ENCODE results near the gene TMX1.
A peak's percentile ranks its signal among the peaks of the same experiment; 100 is the strongest.
"Not testable (repeated sequence)": the region's sequence is repeated elsewhere in the genome, so short reads cannot be mapped to it uniquely, and the experiment has no call there.

TMX1 gene

GRCh38 chr14:51210594-51210993 lies 29.5 kb upstream of the TMX1 start:
- Histone ChIP-seq H3K9me3 (ENCODE audit: severe bottlenecking) (no peaks in the 10 kb centered on the region), H3K4me3 (ENCODE audit: severe bottlenecking) (no peak overlapping the region), H3K4me1 (ENCODE audit: insufficient read depth, poor library complexity, severe bottlenecking) (no peaks in the 10 kb centered on the region), H3K27ac (ENCODE audit: poor library complexity, severe bottlenecking) (no peak overlapping the region), H3K27me3 (ENCODE audit: insufficient read depth, poor library complexity, severe bottlenecking) (no peaks in the 10 kb centered on the region), H3K36me3 (ENCODE audit: low read depth) (no peaks in the 10 kb centered on the region)
- no peak for TF ChIP-seq CTCF (IDR thresholded peaks at IDR 0.05; ENCODE audit: poor library complexity, severe bottlenecking)
- ATAC-seq (ENCODE audit: low read depth) (no peak), DNase-seq (ENCODE audit: low spot score) (no peak)

DNA sequence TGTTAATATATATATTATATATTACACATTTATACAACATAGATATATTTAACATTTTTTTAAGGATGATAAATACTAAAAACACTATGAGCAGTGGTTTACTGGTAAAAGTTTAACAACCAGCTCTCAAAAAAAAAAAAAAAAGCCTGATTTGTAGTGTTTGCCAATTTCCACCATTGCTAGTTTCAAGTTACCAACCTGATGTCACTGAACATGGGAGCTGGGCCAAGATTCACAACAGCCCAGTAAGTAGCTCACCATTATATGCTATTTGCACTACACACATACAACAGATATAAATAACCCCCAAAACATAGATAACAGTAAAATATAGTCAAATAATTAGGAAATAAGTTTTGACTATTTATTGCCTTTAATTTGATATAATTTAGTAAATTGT lies 28.9 kb upstream of the TMX1 start:
- no peaks in the 10 kb centered on the region for H3K9me3 ChIP-seq (ENCODE audit: severe bottlenecking)
- TF ChIP-seq CTCF (IDR thresholded peaks at IDR 0.05; ENCODE audit: poor library complexity, severe bottlenecking), result no peak
- peak; percentile 38; the same call in 1 of the 3 replicates for ATAC-seq (ENCODE audit: low read depth)
- no peaks in the 10 kb centered on the region for H3K27me3 ChIP-seq (ENCODE audit: insufficient read depth, poor library complexity, severe bottlenecking)
- no peak overlapping the region for H3K27ac ChIP-seq (ENCODE audit: poor library complexity, severe bottlenecking)
- no peaks in the 10 kb centered on the region for H3K4me1 ChIP-seq (ENCODE audit: insufficient read depth, poor library complexity, severe bottlenecking)
- no peak overlapping the region for H3K4me3 ChIP-seq (ENCODE audit: severe bottlenecking)
- H3K36me3 ChIP-seq (ENCODE audit: low read depth), result no peaks in the 10 kb centered on the region
- no peak for DNase-seq (ENCODE audit: low spot score)

- no peaks in the 10 kb centered on the region for H3K4me1 ChIP-seq (ENCODE audit: insufficient read depth, poor library complexity, severe bottlenecking)
- no peaks in the 10 kb centered on the region for H3K27me3 ChIP-seq (ENCODE audit: insufficient read depth, poor library complexity, severe bottlenecking)
- no peaks in the 10 kb centered on the region for H3K9me3 ChIP-seq (ENCODE audit: severe bottlenecking)
- no peak overlapping the region for H3K4me3 ChIP-seq (ENCODE audit: severe bottlenecking)
- no peaks in the 10 kb centered on the region for H3K36me3 ChIP-seq (ENCODE audit: low read depth)
- TF ChIP-seq CTCF (IDR thresholded peaks at IDR 0.05; ENCODE audit: poor library complexity, severe bottlenecking), result no peak
- DNase-seq (ENCODE audit: low spot score), result no peak
- H3K27ac ChIP-seq (ENCODE audit: poor library complexity, severe bottlenecking), result no peak overlapping the region
- no peak for ATAC-seq (ENCODE audit: low read depth)
Measured at GRCh38 chr14:51216602-51217001, 23.4 kb upstream of the TMX1 start.

DNA sequence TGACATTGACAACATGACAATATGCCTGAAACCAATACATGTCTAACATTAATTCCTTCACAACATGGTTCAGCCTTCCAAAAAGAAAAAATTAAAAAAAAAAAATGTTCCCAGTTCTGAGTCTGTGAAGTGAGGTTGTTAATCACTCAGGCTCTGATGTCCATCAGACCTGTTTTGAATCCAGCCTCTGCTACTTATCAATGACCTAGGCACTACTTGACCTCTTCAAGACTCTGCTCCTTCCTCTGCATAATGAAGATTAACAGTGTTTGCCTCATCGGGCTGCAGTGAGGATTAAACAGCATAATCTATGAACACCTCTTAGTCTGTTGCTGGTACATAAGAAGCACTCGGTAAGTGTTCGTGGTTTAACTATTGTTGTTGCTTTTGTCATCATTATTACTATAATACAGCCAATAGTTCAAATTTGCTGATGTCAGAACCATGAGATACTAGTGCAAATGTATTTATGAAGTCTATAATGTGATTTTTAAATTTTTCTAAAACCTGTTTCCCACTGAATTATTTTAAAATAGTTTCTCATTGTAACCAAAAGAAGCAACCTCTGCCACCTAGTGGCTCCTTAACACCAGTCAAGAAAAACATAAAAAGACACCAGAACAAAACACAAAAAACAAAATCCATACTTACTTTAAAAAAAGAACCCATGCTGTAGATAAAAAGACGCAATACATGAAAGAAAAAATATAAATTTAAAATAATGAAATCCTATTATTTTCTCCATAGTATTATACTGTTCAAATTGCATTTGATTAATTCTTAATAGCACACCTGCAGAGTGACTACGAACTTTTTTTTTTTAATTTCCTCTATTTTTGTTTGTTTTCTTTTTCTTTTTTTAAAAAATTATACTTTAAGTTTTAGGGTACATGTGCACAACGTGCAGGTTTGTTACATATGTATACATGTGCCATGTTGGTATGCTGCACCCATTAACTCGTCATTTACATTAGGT lies 20.3 kb upstream of the TMX1 start:
- ATAC-seq (ENCODE audit: low read depth) (no peak), DNase-seq (ENCODE audit: low spot score) (no peak)
- no peak overlapping the region for H3K4me3 ChIP-seq (ENCODE audit: severe bottlenecking)
- H3K27me3 ChIP-seq (ENCODE audit: insufficient read depth, poor library complexity, severe bottlenecking), result no peaks in the 10 kb centered on the region
- H3K9me3 ChIP-seq (ENCODE audit: severe bottlenecking), result no peaks in the 10 kb centered on the region
- H3K4me1 ChIP-seq (ENCODE audit: insufficient read depth, poor library complexity, severe bottlenecking), result no peaks in the 10 kb centered on the region
- TF ChIP-seq CTCF (IDR thresholded peaks at IDR 0.05; ENCODE audit: poor library complexity, severe bottlenecking), result peak; percentile 96
- H3K27ac ChIP-seq (ENCODE audit: poor library complexity, severe bottlenecking), result no peak overlapping the region
- H3K36me3 ChIP-seq (ENCODE audit: low read depth), result no peaks in the 10 kb centered on the region

- H3K27me3 ChIP-seq (ENCODE audit: insufficient read depth, poor library complexity, severe bottlenecking); H3K4me1 ChIP-seq (ENCODE audit: insufficient read depth, poor library complexity, severe bottlenecking); ATAC-seq (ENCODE audit: low read depth); H3K27ac ChIP-seq (ENCODE audit: poor library complexity, severe bottlenecking); H3K9me3 ChIP-seq (ENCODE audit: severe bottlenecking); H3K4me3 ChIP-seq (ENCODE audit: severe bottlenecking); H3K36me3 ChIP-seq (ENCODE audit: low read depth); DNase-seq (ENCODE audit: low spot score): not testable (repeated sequence)
Measured at GRCh38 chr14:51223463-51223862, 16.6 kb upstream of the TMX1 start.

Measured in RWPE2 (cell line).